ENCODE measurements around the gene ZNF672.
"Not testable (repeated sequence)": the region's sequence is repeated elsewhere in the genome, so short reads cannot be mapped to it uniquely, and the experiment has no call there.

The ZNF672 gene

DNA sequence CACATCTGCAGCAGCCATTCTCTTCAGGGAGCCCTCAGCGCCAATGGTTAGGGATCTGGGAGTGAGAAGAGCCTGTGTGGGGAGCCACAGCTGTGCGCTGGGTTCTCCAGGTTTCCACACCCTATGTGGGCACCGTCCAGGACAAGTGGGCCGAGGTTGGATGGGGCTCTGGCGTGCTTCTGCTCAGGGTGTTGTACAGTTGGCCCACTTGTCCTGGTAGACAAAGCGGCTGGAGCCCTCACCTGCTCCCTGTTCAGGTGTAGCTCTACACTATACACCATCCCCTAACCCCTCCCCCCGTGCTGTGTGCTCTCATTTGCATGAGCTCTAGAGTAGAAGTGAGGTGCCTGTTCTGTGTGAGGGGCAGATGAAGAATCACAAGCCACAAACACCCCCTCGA is 24.5 kb upstream of the ZNF672 start:
- no peak for DNase-seq (ENCODE audit: low spot score)

DNA sequence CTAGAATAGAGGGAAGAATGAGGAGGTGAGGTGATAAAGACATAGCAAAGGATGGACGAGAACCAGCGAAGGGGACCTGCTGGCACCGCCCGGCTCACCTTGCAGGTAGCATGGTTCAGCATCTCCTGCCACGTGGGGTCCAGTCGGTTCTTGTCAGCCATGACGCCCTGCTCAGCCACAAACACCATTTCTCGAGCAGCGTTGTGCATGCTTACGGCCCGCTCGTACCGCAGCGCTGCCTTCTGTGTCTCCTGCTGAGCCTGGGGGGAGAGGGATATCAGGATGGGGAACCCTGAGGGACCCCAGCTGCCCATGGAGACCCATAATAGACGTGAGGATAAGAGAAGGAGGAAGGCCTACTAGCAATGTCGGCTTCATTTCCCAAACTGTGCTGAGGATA is 23.7 kb upstream of the ZNF672 start:
- no peak for DNase-seq (ENCODE audit: low spot score)

DNA sequence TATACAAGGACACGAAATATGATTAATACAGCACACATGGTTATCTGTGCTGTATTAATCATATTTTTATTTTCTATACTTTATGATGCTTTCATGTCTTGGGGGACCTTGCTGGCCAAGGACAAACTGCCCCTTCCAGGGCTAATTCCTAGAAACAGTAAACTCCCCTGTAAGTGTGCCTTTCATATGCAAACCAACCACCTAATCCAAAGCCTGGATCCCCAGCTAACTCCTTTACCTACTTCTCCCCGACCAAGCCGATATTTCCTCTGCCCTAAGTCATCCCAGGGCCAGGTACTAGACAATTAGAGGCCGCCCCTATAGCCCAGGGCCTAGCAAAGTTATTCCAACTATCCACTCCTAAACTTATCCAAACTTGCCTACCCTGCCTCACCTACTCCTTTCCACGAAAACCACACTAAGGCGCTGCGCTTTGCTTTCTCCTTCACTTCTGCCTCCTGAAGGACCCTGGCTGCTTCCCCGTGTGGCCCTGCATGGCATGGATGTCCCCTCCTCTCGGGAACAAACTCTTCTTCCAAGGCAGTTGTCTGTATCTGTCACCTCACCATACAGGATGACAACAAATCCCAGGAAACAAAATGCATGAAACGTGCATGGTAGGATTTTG is 22.5 kb upstream of the ZNF672 start:
- no peak for DNase-seq (ENCODE audit: low spot score)

DNA sequence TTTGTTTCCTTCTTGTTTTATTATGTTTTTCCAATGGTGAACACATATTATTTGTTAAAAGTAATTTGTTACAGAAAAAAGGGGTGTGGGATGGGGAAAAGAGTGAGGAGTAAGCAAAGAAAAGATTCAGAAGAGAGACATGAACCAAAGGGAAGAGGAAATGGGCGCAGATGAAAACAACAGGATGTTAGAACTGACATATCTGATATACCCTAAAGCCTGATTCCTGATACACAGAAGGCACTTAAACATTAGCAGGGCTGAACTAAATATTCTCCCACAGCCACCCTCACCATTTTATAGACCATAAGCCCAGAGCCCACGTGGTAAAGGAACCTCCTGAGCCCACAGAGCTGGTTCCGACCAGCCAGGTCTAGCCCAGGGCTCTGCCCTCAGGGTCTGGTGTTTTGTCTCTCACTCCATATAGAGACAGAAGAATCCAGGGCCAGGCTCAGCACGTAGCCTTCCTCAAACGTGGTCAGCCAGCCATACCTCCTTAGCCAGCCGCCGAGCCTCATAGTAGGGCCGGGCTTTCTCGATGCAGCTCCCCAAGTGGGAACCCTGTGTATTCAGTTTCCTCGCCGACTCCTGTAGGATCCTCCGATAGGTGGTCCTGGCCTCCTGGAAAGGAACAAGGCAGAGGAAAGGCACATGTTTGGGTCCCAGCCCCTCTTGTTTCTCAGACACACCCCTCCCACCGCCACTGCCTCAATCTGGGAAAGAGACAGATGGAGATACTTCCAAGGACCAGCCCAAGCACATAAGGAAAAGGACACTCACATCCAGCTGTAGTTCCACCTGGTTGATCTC is 21.8 kb upstream of the ZNF672 start:
- no peak for DNase-seq (ENCODE audit: low spot score)

DNA sequence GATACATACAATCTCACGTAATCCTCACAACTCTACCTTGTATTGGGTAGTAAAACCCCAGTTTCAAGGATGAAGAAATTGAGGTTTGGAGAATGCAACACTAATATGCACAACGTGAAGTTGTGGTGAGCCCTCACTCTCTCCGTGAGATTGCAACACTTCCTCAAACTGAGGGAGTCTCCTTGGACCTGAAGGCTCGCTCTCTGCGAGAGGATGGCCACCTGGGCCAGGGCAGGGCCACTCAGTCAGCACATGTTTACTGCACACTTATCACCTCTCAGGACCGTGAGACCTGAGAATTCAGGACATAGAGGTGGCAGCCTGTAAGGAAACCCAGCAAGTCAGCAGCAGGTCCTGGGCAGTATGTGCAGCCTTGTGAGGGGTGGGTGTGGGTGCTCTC is 21.0 kb upstream of the ZNF672 start:
- DNase-seq (ENCODE audit: low spot score), result no peak

DNA sequence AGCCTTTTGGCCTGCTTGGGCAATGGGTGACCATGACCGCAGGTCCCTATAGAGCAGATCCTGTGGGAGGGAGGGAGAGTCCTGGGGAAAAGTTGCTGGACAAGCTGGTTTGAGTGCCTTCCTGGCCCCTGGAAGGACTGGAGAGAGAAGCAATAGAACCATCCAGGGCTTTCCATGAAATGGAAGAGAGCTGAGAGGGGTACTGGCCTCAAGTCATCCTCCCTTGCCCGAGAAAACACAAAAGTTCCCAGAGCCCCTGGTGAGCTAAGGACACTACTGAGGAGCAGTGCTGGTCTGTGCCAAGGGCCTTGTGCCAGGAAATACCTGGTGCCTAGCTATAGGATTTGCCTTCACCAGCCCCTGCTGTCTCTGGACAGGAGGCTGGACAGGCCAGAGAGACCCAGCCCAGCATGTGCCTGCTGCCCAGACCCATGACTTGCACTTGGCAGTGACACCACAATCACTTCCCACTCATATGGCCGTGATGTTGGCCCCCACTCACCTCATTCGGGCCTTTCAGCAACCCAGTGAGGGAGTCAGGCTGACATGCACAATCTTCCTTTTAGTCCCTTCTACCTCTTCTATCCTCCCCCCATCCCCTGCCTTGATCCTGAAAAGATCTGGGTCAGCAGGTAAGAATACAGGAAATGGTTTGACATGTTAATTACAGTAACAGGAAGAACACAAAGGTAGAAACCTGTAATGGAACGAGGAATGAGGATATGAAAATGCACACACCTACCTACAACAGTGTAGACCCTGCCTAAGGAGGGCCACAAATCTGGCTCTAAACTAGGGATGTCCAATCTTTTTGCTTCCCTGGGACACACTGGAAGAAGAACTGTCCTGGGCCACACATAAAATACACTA is 19.3 kb upstream of the ZNF672 start:
- no peak for DNase-seq (ENCODE audit: low spot score)

DNA sequence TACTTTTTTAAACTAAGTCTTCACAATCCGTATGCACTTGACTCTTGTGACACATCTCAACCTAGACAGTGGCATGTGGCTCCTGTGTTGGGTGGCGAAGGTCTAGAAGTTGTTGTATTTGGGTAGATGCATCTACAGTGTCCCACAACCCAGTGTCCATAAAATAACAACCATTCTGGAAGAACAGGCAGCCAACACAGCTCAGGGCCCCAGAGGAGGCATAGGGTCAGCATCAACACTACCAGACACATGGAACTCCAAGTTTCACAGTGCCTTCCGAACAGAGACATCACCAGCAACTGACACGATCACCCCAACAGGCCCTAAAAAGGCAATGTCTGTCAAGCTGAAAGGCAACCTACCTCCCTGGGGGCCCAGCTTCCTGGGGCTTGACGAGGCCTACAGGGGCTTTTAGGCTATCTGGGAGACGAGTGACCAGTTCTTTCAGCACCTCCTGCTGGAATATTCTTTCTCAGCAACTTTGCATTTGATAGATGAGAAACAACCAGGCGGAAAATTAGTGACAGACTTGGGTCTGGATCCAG is 17.9 kb upstream of the ZNF672 start:
- no peak for DNase-seq (ENCODE audit: low spot score)

DNA sequence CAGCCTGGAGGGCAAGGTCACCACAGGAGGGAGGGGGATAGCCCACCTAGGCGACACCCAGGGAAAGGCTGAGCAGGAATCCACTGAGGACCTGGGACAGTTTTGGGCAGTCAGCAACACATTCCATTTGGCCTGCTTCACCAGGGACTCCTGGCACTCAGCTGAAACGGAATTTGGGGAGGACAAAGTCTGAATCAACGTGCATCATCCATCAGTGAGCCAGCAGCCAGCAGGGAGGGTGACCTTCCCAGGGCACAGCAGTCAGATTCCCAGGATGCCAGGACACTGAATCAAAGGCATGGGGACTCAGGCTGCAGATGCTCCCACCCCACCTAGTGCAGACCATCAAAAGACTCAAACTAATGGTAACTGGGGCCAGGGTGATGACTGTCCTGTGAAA is 16.9 kb upstream of the ZNF672 start:
- no peak for DNase-seq (ENCODE audit: low spot score)

DNA sequence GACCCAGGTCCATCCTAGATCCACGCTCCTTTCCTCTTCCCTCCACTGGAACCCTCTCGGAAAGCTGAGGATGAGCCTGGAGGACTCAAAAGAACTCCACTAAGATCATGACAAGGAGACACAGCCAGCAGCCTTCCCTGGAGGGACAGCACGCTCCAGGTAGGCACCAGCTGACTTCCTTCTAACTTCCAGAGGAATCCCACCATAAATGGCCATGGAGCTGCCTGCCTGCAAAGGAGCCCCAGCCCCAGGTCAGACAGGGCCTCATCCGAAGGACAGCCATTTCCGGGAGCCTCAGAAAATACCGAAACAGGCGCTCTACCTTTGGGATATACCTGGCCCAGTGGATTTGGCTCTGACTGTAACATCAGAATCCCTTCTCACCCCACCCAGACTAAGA is 16.4 kb upstream of the ZNF672 start:
- DNase-seq (ENCODE audit: low spot score), result no peak

DNA sequence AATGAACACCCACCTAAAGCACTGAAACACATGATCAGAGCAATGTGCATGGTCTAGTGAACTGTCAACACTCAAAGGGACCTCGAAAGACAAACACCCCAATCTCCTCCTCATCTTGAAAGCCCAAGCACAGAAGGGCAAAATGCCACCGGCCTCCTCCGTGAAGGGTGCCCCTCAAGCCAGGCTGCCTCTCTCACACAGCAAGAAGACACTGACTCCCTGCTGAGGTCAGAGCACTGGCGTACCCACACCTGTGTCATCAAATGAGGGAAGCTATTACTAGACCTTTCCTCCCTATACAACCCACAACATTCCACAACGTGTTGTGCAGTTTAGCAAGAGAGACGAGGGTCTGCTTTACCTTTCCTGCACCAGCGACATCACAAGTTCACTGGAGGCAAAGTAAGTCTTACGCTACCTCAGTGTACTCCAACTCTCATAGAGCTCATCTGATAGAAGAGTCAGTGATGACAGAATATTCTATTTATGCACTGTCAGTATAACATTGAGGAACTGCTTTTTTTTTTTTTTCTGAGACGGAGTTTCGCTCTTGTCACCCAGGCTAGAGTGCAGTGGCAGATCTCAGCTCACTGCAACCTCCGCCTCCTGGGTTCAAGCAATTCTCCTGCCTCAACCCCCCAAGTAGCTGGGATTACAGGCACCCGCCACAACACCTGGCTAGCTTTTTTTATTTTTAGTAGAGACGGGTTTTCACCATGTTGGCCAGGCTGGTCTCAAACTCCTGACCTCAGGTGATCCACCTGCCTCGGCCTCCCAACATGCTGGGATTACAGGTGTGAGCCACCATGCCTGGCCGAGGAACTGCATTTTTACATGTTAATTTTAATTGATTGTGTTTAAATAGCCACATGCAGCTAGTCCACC is 15.6 kb upstream of the ZNF672 start:
- no peak for DNase-seq (ENCODE audit: low spot score)

DNA sequence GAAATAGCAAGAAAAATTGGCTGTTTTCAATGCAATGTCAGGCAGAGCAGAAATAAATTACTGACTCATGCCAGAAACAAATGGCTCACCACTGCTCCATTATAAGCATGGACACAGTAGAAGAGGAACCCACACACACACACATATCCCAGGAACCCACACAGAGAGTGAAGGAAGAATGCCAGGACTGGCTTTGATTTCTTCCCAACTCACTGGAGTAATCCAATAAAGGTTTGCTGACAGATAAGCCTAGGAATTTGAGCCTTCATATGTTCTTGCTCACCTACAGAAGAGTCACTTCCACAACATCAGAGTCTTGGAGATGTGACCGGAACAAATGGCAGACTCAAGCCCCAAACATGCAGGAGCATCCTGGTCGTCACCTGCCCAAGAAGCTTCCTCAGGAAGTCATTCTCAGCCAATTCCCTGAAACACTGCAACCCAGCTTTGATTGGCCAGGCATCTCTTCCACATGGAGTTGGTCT is 14.5 kb upstream of the ZNF672 start:
- DNase-seq (ENCODE audit: low spot score), result no peak

DNA sequence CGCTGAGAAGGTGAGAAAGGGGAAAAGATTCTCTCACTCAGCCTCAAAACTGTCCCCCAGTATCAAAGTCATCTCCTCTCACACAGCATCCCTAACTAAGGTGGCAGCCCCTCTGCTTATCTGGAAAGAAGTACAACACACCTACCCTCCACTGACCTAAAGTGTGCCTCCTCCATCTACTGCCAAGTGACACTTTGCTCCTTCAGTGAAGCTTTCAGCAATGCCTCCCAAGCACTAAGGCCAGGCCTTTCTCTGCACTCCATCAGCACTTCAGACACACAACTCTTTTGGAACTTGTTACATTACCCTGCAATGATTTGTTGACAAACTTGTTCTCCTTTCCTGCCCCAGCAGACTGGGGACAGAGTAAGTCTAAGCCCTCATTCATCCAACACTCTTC is 13.7 kb upstream of the ZNF672 start:
- DNase-seq (ENCODE audit: low spot score), result no peak

DNA sequence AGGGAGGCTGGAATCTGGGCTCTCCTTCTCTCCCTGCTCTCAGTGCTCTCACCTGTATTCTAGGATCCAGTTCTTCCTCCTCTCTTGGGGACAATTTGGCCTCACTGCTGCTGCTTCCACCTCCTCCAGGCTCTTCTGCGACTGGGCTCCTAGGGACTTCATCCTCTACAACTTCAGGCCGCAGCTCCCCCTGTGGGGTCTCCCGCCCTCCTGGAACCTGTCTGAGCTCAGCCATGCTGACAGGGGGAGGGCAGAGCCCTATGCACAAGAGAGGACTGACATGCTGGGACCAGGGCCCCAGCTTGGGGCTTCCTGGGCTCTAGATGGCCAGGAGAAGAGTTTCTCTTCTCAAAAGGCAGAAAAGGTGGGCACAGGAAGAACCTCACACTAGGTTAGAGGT is 13.3 kb upstream of the ZNF672 start:
- DNase-seq (ENCODE audit: low spot score), result no peak

DNA sequence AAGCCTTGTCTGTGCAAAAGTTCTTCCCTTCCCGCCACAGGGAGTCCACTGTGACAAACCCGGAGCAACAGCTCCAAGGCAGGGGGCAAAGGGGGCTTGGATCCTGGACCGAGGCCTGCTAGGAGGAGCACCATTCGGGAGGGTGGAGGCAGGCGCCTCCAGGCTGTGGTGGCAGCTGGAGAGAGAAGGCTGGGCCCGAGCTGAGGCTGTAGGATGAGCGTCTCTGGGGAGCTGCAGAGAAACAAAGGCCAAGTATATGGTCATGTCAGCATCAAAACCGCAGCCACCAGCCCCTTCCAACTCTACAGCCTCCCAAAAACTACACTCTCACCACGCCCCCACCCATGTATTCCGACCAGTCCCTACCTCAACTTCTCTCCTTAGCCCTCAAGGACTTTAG is 12.9 kb upstream of the ZNF672 start:
- DNase-seq (ENCODE audit: low spot score), result no peak

DNA sequence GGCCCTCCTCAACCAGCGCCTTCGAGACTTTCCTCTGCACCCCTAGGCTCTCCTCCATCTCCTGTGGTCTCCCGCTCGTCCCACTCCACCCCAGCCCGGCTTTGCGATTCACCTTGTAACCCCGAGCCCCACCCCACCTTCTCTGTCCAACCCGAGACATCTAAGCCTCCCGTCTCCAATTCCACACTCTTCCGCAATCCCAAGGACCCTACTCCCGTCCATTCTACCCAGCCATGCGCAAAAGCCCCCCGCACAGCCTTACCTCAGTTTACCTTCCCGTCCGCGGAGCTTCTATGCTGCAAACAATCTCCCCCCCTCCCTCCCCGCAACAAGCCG is 12.5 kb upstream of the ZNF672 start:
- no peak for DNase-seq (ENCODE audit: low spot score)

DNA sequence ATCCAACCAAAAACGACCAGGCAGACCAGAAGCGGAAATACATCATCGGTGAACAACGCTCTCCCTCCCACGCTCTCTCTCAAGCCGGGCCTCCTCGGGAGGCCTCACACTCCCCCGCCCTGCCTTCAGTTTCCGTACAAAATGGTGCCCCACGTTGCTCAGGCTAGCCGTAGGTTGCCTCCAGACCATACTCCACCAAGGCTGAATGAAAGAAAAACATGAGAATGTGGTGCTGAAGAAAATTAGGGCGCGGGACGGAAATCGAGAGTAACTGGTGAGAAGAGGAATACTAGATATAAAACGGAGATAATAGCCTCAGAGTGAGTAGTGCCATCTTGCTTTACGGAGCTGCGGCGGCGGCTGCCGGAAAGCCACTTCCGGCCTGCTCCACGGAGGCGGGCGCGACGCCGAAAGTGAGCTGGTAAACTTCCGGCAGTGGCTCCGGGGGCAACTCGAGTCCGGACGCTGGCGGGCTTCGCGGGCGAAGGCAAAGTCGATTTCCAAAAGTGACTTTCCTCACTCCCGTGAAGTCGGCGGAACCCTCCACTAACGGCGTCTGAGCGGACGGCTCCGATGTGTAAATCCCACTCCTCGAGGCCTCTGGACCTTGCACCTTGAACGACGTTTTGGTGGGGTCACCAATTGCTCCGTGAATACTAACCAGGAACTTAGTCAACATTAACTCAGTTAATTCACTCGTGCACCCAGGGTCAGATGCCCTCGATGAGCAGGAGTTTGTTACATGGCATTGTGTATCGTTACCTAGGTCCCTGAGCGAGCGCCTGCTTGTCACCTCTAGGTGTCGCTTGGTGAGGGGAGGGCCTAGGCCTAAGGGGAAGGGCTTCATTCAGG is 11.9 kb upstream of the ZNF672 start, which contains the start of gene SH3BP5L:
Gene SH3BP5L, minus strand, starts transcription at position 7 of the 852 bp plus-strand sequence. CDS start 980 bp downstream, outside the sequence.
- peak; percentile 94 for DNase-seq (ENCODE audit: low spot score)

DNA sequence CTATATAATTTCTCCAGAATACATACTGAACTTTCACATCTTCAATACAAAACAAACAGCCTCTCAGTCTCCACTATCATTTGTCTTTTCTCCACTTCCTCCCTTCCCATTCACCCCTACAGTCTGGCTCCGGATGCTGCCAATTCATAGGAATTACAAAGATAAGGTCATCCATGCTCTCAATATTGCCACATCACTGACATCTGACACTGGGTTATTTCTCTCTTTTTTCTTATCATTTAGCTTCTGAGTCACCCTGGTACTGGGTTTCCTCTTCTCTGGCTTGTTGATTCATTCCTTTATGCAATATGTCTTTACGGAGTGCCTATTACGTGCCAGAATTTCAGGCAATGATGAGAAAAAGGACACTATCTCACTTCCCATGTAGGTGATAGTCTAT is 9.2 kb upstream of the ZNF672 start:
- DNase-seq (ENCODE audit: low spot score), result peak; percentile 86

DNA sequence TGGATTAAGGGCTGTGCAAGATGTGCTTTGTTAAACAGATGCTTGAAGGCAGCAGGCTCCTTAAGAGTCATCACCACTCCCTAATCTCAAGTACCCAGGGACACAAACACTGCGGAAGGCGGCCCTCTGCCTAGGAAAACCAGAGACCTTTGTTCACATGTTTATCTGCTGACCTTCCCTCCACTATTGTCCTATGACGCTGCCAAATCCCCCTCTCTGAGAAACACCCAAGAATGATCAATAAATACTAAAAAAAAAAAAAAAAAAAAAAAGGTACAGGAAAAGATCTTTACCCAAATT is 7.4 kb upstream of the ZNF672 start:
- not testable (repeated sequence) for DNase-seq (ENCODE audit: low spot score)

DNA sequence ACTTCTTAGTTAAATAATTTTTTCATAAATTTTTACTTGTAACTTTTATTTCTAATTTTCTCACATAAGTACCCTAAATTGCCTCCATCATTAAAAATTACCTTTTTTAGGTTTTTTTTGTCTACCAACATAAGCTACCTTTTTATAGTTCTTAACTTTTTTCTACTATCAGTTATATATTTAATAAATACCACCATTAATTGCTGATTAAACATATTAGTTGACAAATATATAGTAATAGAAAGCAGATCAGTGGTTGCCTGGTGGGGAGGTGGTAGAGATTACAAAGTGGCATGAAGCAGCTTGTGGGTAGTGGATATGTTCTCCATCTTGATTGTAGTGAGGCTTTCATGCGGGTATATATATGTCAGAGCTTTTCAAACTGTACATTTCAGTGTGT is 6.2 kb upstream of the ZNF672 start:
- no peak for DNase-seq (ENCODE audit: low spot score)

DNA sequence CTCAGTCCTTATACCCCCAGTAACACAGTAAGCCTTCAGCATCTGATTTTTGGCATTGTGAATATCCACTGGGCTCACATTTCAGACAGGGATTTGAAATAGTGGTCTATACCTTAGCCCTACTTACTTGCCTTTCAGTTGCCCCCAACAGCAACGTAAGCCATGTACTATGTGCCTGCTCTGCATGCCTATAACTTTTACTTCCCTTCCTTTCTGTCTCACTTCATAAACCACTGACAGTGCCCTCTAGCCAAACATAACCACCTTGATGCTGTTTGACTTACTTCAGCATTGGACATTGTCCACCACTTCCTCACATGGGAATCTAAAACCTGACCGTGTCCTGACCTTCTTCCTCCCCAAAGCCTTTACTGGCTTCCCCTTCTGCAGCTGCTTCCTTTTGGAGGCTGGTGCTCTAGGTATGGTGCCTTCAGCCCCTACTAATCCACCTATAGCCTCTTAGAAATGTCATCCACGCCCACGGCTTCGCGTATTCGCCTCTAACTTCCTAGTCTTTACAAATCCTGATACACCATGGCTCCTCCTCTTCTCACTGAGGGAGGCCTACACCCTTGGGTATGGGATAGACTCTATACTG is 3.6 kb upstream of the ZNF672 start:
- no peak for DNase-seq (ENCODE audit: low spot score)
